ENCODE results near the gene CST6. TPM values are rescaled to one million over a fixed set of nuclear protein-coding genes. Genes with fewer than 3 reads are reported as not detected.

The CST6 gene
- total RNA-seq: 1 to 10 TPM; 2.1 to 4.2 TPM
- not detected for polyA plus RNA-seq (2013, experiment 1 of 2)
- polyA plus RNA-seq (2013, experiment 2 of 2): 0.41 TPM
- long read RNA-seq, experiment 1, transcript CST6-201 (3 exons, 759 nt): major isoform, 5 of 5 reads
- long read RNA-seq, experiment 1, partial matches to known transcripts: 0 of 5 reads
- long read RNA-seq, experiment 1, other reads (novel, unspliced or antisense): 0 of 5 reads
- long read RNA-seq, experiment 2: 0 reads
- long read RNA-seq, experiment 3, partial matches to known transcripts: 0 of 3 reads
- long read RNA-seq, experiment 3, other reads (novel, unspliced or antisense): 0 of 3 reads
- long read RNA-seq, experiment 4: 0 reads

DNA sequence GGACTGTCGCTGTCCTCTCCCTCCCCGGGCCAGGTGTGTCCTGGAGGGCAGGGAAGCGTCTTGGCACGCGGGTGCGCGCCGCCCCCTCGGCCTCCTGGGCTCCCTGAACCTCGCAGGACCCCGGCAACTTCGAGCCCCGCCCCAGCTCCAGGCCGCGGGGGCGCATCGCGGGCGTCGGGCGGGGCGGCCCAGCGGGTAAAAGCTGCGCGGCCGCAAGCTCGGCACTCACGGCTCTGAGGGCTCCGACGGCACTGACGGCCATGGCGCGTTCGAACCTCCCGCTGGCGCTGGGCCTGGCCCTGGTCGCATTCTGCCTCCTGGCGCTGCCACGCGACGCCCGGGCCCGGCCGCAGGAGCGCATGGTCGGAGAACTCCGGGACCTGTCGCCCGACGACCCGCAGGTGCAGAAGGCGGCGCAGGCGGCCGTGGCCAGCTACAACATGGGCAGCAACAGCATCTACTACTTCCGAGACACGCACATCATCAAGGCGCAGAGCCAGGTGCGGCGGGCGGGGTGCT lies at the start of gene CST6:
TSS of gene CST6 (plus strand) at position 224 of the 519 bp plus-strand sequence. CDS start at position 261, 37 bp downstream.
- H3K4me3 ChIP-seq (ENCODE audit: low read length): no peak within 1 kb of the TSS
- no peaks in the 10 kb centered on the region for H3K36me3 ChIP-seq (ENCODE audit: control insufficient read depth, insufficient read depth, low read length)
- Mint-ChIP-seq H3K4me1 (peaks cover 29% of the 10 kb centered on the region), H3K27ac (no peak within 1 kb of the TSS), H3K4me3 (no peak within 1 kb of the TSS), H3K9me3 (no peaks in the 10 kb centered on the region), H3K27me3 (ENCODE audit: insufficient read depth) (peaks cover 8% of the 10 kb centered on the region), H3K36me3 (ENCODE audit: low read depth) (no peaks in the 10 kb centered on the region)
- WGBS, 2 experiments (ENCODE audit: insufficient coverage in 1 of 2, insufficient read length in 1 of 2): 84% methylated on average over 31 to 61 of the region's 61 CpGs
- TF ChIP-seq, protein P1, sequence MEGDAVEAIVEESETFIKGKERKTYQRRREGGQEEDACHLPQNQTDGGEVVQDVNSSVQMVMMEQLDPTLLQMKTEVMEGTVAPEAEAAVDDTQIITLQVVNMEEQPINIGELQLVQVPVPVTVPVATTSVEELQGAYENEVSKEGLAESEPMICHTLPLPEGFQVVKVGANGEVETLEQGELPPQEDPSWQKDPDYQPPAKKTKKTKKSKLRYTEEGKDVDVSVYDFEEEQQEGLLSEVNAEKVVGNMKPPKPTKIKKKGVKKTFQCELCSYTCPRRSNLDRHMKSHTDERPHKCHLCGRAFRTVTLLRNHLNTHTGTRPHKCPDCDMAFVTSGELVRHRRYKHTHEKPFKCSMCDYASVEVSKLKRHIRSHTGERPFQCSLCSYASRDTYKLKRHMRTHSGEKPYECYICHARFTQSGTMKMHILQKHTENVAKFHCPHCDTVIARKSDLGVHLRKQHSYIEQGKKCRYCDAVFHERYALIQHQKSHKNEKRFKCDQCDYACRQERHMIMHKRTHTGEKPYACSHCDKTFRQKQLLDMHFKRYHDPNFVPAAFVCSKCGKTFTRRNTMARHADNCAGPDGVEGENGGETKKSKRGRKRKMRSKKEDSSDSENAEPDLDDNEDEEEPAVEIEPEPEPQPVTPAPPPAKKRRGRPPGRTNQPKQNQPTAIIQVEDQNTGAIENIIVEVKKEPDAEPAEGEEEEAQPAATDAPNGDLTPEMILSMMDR (conservative IDR thresholded peaks at IDR 0.05): no peak
- peaks cover 22% of the 10 kb centered on the region for H3K4me1 ChIP-seq (ENCODE audit: control insufficient read depth, insufficient read depth, low read length)
- H3K9ac ChIP-seq (ENCODE audit: extremely low read depth, low read length, poor library complexity, severe bottlenecking): no peak within 1 kb of the TSS
- H3K27me3 ChIP-seq (ENCODE audit: control insufficient read depth, insufficient read depth, low read length, poor library complexity, severe bottlenecking): no peaks in the 10 kb centered on the region
- no peak within 1 kb of the TSS for H3K27ac ChIP-seq (ENCODE audit: low read depth, low read length)
- no peaks in the 10 kb centered on the region for H3K9me3 ChIP-seq (ENCODE audit: control insufficient read depth, low read length)
- peak; percentile 76 for DNase-seq

- WGBS, 2 experiments (ENCODE audit: insufficient coverage in 1 of 2, insufficient read length in 1 of 2): 10 to 22% methylated on average over 8 to 13 of the region's 13 CpGs
Measured at GRCh38 chr11:65962141-65962564, 49.7 kb upstream of the CST6 start.

DNA sequence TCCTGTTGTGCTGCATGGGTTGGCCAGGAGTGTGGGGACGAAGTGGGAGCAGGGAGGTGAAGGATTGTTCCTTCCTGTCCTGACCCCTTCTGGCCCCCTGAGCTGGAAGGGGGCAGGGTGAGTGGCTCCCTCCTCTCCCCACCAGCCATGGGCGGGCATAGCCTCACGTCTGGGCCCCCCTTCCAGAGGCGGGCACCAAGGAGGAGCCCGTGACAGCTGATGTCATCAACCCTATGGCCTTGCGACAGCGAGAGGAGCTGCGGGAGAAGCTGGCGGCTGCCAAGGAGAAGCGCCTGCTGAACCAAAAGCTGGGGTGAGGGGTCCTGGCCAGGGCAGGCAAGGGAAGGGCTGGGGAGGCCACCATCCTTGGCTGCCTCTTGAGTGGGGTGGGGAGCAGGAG lies 46.9 kb upstream of the CST6 start:
- Mint-ChIP-seq H3K27me3 (ENCODE audit: insufficient read depth) (no peaks in the 10 kb centered on the region), H3K9me3 (no peaks in the 10 kb centered on the region), H3K27ac (no peak overlapping the region), H3K4me1 (peaks cover 12% of the 10 kb centered on the region), H3K4me3 (no peak overlapping the region), H3K36me3 (ENCODE audit: low read depth) (peaks cover 55% of the 10 kb centered on the region)
- TF ChIP-seq, protein P1 (conservative IDR thresholded peaks at IDR 0.05): no peak
- H3K4me1 ChIP-seq (ENCODE audit: control insufficient read depth, insufficient read depth, low read length): peaks cover 4% of the 10 kb centered on the region
- no peak overlapping the region for H3K4me3 ChIP-seq (ENCODE audit: low read length)
- no peaks in the 10 kb centered on the region for H3K27me3 ChIP-seq (ENCODE audit: control insufficient read depth, insufficient read depth, low read length, poor library complexity, severe bottlenecking)
- H3K9ac ChIP-seq (ENCODE audit: extremely low read depth, low read length, poor library complexity, severe bottlenecking): no peak overlapping the region
- DNase-seq: no peak
- H3K27ac ChIP-seq (ENCODE audit: low read depth, low read length): no peak overlapping the region
- H3K36me3 ChIP-seq (ENCODE audit: control insufficient read depth, insufficient read depth, low read length): peaks cover 49% of the 10 kb centered on the region
- no peaks in the 10 kb centered on the region for H3K9me3 ChIP-seq (ENCODE audit: control insufficient read depth, low read length)
- WGBS, 2 experiments (ENCODE audit: insufficient coverage in 1 of 2, insufficient read length in 1 of 2): 88 to 97% methylated on average over 6 to 10 of the region's 10 CpGs

More at GRCh38 chr11:65962141-65962564, 49.7 kb upstream of the CST6 start:
- Histone ChIP-seq H3K4me3 (ENCODE audit: low read length) (peak overlapping the region; percentile 92), H3K4me1 (ENCODE audit: control insufficient read depth, insufficient read depth, low read length) (peaks cover 4% of the 10 kb centered on the region), H3K36me3 (ENCODE audit: control insufficient read depth, insufficient read depth, low read length) (peaks cover 32% of the 10 kb centered on the region), H3K9ac (ENCODE audit: extremely low read depth, low read length, poor library complexity, severe bottlenecking) (peak overlapping the region; percentile 88), H3K9me3 (ENCODE audit: control insufficient read depth, low read length) (no peaks in the 10 kb centered on the region), H3K27ac (ENCODE audit: low read depth, low read length) (no peak overlapping the region), H3K27me3 (ENCODE audit: control insufficient read depth, insufficient read depth, low read length, poor library complexity, severe bottlenecking) (no peaks in the 10 kb centered on the region)
- Mint-ChIP-seq H3K27ac (peak overlapping the region; percentile 61), H3K36me3 (ENCODE audit: low read depth) (peaks cover 32% of the 10 kb centered on the region), H3K4me3 (peak overlapping the region; percentile 92), H3K27me3 (ENCODE audit: insufficient read depth) (no peaks in the 10 kb centered on the region), H3K9me3 (no peaks in the 10 kb centered on the region), H3K4me1 (peaks cover 12% of the 10 kb centered on the region)
- DNase-seq: no peak
- TF ChIP-seq, protein P1 (conservative IDR thresholded peaks at IDR 0.05): no peak

Data from endodermal cell (in vitro differentiated cells).